HG02763 (cell line): ENCODE data around the gene KLK12.

ENCODE experiments used
- ATAC-seq: cut with Tn5 transposase; IDR thresholded peaks from one replicate; pipeline ENCODE4 v1.9.1; 2021; ENCODE audit warnings: mild to moderate bottlenecking, moderate library complexity; ENCODE audit not compliant: unreplicated experiment

Gene KLK12

GRCh38 chr19:50983625-50984292 is 51.0 kb downstream of the KLK12 start, which contains the start of gene KLK7:
Gene KLK7, minus strand, starts transcription at chr19:50983917. Its CDS starts 1,518 bp downstream, at chr19:50982399.
- no peak for ATAC-seq

GRCh38 chr19:50982186-50982585 is 52.6 kb downstream of the KLK12 start:
- no peak for ATAC-seq

DNA sequence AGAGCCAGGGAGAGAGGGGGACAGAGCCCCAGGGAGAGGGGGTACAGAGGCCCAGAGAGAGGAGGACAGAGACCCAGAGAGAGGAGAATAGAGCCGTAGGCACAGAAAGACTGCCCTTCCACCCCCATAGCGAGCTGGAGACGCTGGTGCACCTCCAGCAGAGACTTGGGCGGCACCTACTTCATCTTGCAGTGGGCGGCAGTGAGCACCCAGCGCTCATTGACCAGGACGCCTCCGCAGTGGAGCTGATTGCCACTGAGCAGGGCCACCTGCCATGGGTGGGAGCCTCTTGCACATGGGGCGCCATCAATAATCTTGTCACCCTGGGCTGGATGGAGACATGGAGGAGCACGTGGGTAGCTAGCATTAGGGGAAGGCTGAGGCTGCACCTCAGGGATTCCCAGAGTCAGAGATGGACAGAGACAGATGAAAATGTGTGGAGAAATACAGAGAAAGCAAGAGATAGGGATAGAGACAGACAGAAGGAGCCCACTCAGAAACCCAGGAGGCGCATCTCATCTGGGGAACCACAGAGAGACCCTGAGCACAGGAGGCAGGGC is 53.1 kb downstream of the KLK12 start:
- ATAC-seq, result no peak

GRCh38 chr19:50980208-50980607 is 54.6 kb downstream of the KLK12 start:
- ATAC-seq, result no peak

DNA sequence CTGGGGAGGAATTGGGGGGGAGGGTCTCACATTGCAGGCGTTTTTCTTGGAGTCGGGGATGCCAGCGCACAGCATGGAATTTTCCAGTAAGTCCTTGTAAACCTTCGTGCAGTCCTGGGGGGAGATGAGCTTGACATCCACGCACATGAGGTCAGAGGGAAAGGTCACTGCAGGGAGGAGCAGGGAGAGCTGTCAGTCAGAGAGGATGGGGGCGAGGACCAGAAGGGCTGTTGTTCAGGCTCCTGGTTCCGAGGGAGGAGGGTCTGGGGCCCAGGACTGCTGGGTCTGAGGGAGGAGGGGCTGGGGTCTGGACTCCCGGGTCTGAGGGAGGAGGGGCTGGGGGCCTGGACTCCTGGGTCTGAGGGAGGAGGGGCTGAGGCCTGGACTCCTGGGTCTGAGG is 55.0 kb downstream of the KLK12 start:
- ATAC-seq, result no peak
